ENCODE data around the gene ADAM11.

Gene ADAM11

DNA sequence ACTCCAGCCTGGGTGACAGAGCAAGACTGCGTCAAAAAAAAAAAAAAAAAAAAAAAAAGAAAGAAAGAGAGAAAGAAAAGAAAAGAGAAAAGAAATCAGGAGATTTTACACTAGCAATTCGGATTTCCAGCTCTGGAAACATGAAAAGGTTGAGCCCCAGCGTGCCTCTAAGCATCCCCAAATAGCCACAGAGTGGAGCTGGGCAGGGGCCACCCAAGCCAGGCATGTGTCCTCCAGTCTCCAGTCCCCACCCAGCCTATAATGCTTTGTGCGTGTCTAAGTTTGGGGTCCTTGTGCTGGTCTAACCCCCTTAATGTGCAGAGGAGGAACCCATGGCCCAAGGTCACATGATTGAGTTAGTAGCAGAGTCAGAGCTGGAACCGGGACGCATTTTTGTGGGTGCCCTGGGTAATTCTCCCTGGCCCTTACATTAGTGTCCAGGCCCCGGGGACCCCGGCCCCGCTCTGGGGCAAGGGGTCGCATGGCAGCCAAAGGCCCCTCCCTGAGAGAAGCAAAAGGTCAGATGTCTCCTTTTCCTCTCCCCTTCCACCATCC, 19.9 kb downstream of the ADAM11 start:
- H3K9ac ChIP-seq (ENCODE audit: low read length), result no peak overlapping the region
- no peak overlapping the region for H3K27ac ChIP-seq (ENCODE audit: low read length)
- H3K36me3 ChIP-seq (ENCODE audit: control insufficient read depth, low read depth, low read length), result no peaks in the 10 kb centered on the region
- peak overlapping the region; percentile 48 for H3K4me3 ChIP-seq (ENCODE audit: low read length)
- H3K9me3 ChIP-seq (ENCODE audit: control insufficient read depth, low read depth, low read length), result no peaks in the 10 kb centered on the region
- peaks cover 17% of the 10 kb centered on the region for H3K4me1 ChIP-seq (ENCODE audit: control insufficient read depth, low read depth, low read length)
- peaks cover 15% of the 10 kb centered on the region for H3K27me3 ChIP-seq (ENCODE audit: control insufficient read depth, insufficient read depth, low read length)

DNA sequence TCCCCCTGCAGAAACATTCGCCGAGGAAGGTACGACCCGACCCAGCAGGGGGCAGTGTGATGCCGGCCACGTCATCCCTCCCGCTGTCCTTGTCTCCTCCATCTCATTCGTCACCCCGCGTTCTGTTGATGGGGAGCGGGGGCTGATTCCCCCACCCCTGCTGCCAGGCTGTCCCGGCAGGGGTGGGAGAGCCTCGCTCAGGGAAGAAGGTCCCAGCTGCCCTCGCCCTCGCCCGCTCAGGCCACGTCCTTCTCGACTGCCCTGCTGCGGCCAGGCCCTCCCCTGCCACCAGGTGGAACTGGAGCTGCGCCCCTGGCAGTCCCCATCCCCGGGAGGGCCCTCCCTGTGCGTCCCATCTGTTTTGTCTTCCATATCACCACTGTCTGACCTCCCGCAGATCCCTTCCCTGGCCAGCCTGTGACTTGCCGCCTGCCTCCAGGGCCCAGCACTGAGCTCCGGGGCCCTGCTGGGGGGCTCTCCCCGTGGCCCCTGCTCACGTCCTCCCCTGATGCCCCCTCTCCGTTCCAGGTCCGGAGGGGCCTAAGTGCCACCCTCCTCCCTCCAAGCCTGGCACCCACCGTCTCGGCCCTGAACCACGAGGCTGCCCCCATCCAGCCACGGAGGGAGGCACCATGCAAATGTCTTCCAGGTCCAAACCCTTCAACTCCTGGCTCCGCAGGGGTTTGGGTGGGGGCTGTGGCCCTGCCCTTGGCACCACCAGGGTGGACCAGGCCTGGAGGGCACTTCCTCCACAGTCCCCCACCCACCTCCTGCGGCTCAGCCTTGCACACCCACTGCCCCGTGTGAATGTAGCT, 20.6 kb downstream of the ADAM11 start:
- Histone ChIP-seq H3K27ac (ENCODE audit: low read length) (no peak overlapping the region), H3K4me3 (ENCODE audit: low read length) (peak overlapping the region; percentile 48), H3K9ac (ENCODE audit: low read length) (no peak overlapping the region), H3K9me3 (ENCODE audit: control insufficient read depth, low read depth, low read length) (no peaks in the 10 kb centered on the region), H3K4me1 (ENCODE audit: control insufficient read depth, low read depth, low read length) (peaks cover 17% of the 10 kb centered on the region), H3K27me3 (ENCODE audit: control insufficient read depth, insufficient read depth, low read length) (peaks cover 15% of the 10 kb centered on the region), H3K36me3 (ENCODE audit: control insufficient read depth, low read depth, low read length) (no peaks in the 10 kb centered on the region)

DNA sequence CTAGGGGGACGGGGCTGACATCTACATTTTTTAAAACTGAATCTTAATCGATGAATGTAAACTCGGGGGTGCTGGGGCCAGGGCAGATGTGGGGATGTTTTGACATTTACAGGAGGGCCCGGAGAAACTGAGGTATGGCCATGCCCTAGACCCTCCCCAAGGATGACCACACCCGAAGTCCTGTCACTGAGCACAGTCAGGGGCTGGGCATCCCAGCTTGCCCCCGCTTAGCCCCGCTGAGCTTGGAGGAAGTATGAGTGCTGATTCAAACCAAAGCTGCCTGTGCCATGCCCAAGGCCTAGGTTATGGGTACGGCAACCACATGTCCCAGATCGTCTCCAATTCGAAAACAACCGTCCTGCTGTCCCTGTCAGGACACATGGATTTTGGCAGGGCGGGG, 21.4 kb downstream of the ADAM11 start:
- H3K36me3 ChIP-seq (ENCODE audit: control insufficient read depth, low read depth, low read length), result no peaks in the 10 kb centered on the region
- no peak overlapping the region for H3K27ac ChIP-seq (ENCODE audit: low read length)
- no peak overlapping the region for H3K4me3 ChIP-seq (ENCODE audit: low read length)
- no peak overlapping the region for H3K9ac ChIP-seq (ENCODE audit: low read length)
- peaks cover 17% of the 10 kb centered on the region for H3K4me1 ChIP-seq (ENCODE audit: control insufficient read depth, low read depth, low read length)
- H3K27me3 ChIP-seq (ENCODE audit: control insufficient read depth, insufficient read depth, low read length), result peaks cover 15% of the 10 kb centered on the region
- no peaks in the 10 kb centered on the region for H3K9me3 ChIP-seq (ENCODE audit: control insufficient read depth, low read depth, low read length)

DNA sequence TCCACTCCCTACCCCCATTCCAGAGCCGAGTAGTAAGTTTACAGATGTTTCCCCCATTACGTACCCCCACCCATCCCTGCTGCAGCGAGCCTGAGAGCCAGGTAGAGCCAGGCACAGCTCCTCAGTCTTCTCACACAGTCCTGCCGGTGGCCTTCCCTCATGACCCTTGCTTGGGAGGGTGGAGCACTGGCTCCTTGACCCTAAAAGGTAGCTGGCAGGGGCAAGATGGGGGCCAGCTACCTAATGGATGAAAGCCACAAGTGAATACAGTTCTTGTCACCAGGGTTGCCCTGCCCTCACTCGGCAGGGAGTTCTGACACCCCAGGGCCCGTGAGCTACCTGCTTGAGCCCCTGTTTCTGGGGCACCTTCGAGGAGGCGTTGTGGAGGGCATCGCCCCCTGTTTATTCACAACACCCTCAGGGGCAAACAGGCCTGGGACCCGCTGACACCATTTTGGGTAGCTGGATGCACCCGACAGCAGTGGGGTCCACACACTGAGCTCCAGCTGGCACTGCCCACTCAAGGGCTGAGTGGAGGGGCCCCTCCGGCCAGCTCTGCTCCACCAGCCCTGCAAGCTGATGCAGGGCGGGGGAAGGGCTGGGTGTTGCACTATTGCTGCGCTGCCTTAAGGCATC, 22.2 kb downstream of the ADAM11 start:
- no peak overlapping the region for H3K27ac ChIP-seq (ENCODE audit: low read length)

DNA sequence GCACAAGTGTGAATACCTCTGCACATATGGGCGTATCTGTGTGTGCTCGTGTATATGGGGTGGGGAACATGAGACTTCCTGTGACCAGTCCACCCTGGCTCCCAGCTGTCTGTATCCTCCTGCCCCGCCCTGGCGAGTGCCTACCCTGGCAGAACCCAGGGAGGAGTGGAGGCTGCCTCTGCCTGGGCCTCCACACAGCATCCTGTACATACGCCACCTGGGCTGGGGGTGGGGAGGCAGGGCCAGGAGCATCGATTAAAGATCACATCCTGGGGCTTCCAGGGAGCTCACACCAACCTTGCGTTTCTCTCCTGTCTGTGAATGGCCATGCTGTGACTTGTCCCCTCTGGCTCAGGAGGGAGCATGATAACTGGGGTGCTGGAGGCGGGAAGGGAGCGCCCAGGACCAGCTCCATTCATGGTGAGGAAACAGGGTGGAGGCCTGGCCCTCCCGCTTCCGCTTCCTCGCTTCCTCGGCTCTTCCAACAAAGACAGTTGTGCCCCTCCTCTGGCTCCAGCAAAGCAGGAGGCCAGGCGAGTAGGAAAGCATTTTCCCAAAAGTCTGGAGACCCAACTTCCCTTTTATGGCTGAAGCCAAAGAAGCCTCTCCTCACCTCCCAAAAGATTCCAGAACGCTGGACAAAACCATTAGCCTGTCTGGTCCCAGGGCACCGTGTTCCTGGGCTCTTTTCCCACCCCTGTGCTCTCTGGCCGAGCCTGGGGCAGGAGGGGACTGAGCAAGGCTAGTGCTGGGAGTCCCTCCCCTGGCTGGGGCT, 22.9 kb downstream of the ADAM11 start:
- no peak overlapping the region for H3K27ac ChIP-seq (ENCODE audit: low read length)
- H3K27me3 ChIP-seq (ENCODE audit: control insufficient read depth, insufficient read depth, low read length), result peaks cover 7% of the 10 kb centered on the region
- no peaks in the 10 kb centered on the region for H3K9me3 ChIP-seq (ENCODE audit: control insufficient read depth, low read depth, low read length)
- H3K4me1 ChIP-seq (ENCODE audit: control insufficient read depth, low read depth, low read length), result peaks cover 17% of the 10 kb centered on the region
- H3K36me3 ChIP-seq (ENCODE audit: control insufficient read depth, low read depth, low read length), result no peaks in the 10 kb centered on the region
- H3K4me3 ChIP-seq (ENCODE audit: low read length), result no peak overlapping the region
- H3K9ac ChIP-seq (ENCODE audit: low read length), result no peak overlapping the region

More for the DNA sequence above, 22.2 kb downstream of the ADAM11 start:
- peaks cover 15% of the 10 kb centered on the region for H3K27me3 ChIP-seq (ENCODE audit: control insufficient read depth, insufficient read depth, low read length)
- H3K9ac ChIP-seq (ENCODE audit: low read length), result no peak overlapping the region
- no peaks in the 10 kb centered on the region for H3K9me3 ChIP-seq (ENCODE audit: control insufficient read depth, low read depth, low read length)
- no peak overlapping the region for H3K4me3 ChIP-seq (ENCODE audit: low read length)
- peaks cover 17% of the 10 kb centered on the region for H3K4me1 ChIP-seq (ENCODE audit: control insufficient read depth, low read depth, low read length)
- H3K36me3 ChIP-seq (ENCODE audit: control insufficient read depth, low read depth, low read length), result no peaks in the 10 kb centered on the region

DNA sequence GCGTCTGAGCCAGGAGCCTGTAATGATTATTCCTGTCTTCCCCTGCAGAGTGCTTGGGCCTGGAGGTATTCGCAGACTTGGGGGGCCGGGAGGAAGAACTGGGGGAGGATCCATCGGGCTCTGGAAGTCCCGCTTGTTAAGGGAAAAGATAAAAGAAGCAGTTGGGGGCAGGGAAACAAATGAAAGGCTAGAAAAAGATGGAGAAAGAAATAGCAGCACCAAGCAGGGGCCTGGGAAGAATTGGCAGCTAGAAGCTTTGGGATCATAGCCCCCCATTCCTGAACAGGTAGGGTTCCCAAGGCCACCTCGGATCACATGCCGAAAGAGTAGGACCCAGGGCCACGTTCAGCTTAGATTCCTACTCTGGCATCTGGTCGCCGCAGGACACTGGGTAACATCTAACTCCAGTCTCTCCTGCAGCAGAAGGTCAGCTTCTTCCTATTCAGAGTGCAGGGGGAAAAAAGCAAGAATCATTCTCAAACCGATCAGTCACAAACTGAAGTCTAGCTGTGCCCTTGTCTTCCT, 23.6 kb downstream of the ADAM11 start:
- Histone ChIP-seq H3K27me3 (ENCODE audit: control insufficient read depth, insufficient read depth, low read length) (peaks cover under 1% of the 10 kb centered on the region), H3K9me3 (ENCODE audit: control insufficient read depth, low read depth, low read length) (no peaks in the 10 kb centered on the region), H3K9ac (ENCODE audit: low read length) (no peak overlapping the region), H3K27ac (ENCODE audit: low read length) (no peak overlapping the region), H3K4me1 (ENCODE audit: control insufficient read depth, low read depth, low read length) (peaks cover 17% of the 10 kb centered on the region), H3K4me3 (ENCODE audit: low read length) (no peak overlapping the region), H3K36me3 (ENCODE audit: control insufficient read depth, low read depth, low read length) (no peaks in the 10 kb centered on the region)

DNA sequence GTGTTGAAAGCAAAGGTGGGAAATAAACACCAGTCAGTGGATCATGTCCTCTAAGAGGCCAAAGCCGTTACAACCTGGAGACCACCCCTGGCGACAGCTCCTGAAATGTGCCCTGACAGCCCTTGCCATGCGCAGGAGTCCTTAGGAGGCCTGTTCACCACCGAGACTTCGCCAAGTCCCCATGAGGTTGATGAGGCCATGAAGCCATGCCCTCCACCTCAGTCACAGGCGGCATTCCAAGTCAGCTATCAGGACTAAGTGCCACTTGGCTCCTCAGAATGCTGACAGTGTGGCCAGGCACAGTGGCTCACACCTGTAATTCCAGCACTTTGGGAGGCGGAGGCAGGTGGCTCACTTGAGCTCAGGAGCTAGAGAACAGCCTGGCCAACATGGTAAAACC, 27.1 kb downstream of the ADAM11 start:
- H3K27ac ChIP-seq (ENCODE audit: low read length), result no peak overlapping the region
- peaks cover 17% of the 10 kb centered on the region for H3K4me1 ChIP-seq (ENCODE audit: control insufficient read depth, low read depth, low read length)
- no peaks in the 10 kb centered on the region for H3K36me3 ChIP-seq (ENCODE audit: control insufficient read depth, low read depth, low read length)
- no peaks in the 10 kb centered on the region for H3K27me3 ChIP-seq (ENCODE audit: control insufficient read depth, insufficient read depth, low read length)
- no peak overlapping the region for H3K4me3 ChIP-seq (ENCODE audit: low read length)
- no peaks in the 10 kb centered on the region for H3K9me3 ChIP-seq (ENCODE audit: control insufficient read depth, low read depth, low read length)
- H3K9ac ChIP-seq (ENCODE audit: low read length), result no peak overlapping the region

DNA sequence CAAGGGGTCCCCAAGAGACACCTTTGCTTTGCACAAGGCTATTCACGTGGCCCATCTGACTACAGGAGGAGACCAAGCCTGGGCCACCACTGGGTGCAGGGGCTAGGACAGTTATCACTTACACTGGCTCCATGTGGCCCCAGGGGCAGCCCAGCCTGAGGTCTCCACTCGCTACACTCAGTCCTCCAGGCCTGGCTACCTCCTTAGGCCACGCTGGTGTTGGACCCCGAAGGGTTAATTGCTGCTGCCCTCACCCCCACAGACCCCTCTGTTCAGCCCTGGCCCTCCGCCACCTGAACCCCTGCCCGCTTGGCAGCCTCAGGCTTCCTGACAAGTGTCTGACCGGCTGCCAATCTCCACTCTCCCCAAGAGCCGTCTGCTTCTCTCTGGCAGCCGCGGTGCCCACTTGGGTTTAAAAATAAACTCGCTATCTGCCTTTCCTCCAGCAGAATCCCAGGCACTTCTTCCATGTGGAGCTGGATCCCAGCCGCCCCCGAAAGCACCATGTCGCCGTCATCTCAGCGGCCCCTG, 27.8 kb downstream of the ADAM11 start:
- Histone ChIP-seq H3K9ac (ENCODE audit: low read length) (no peak overlapping the region), H3K27me3 (ENCODE audit: control insufficient read depth, insufficient read depth, low read length) (no peaks in the 10 kb centered on the region), H3K9me3 (ENCODE audit: control insufficient read depth, low read depth, low read length) (no peaks in the 10 kb centered on the region), H3K4me1 (ENCODE audit: control insufficient read depth, low read depth, low read length) (peaks cover 10% of the 10 kb centered on the region), H3K27ac (ENCODE audit: low read length) (no peak overlapping the region), H3K4me3 (ENCODE audit: low read length) (no peak overlapping the region), H3K36me3 (ENCODE audit: control insufficient read depth, low read depth, low read length) (no peaks in the 10 kb centered on the region)

DNA sequence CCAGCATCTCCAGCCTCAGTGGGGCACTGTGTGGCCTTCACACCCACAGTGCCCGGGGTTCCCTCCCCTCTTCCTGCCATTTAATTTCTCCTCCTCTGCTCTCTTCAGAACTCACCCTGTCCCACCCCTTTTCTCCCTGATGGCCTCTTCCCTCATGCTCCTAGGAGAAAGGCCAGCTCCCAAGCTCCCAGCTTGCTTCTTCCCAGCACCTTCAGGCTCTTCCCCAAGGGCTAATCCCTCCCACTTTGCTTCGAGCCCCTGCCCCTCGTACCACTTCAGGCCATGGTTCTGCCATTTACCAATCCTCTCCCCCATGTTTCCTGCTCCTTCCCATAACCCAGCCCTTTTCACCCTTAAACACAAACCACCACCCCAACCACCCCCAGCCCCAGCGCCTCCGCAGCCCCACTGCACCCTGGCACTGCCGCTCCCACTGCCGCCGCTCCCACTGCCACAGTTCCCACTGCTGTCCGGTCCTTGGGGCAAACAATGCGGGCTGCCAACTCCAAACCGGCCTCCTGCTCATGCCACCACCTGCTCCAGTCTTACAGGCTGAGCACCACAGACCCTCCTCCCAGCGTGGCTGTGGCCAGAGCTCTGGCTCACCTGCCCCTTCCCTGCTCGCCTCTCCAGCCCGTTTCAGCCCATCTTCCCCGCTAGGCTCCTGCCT, 28.6 kb downstream of the ADAM11 start:
- Histone ChIP-seq H3K36me3 (ENCODE audit: control insufficient read depth, low read depth, low read length) (no peaks in the 10 kb centered on the region), H3K9ac (ENCODE audit: low read length) (no peak overlapping the region), H3K4me3 (ENCODE audit: low read length) (no peak overlapping the region), H3K4me1 (ENCODE audit: control insufficient read depth, low read depth, low read length) (peaks cover 2% of the 10 kb centered on the region), H3K27ac (ENCODE audit: low read length) (no peak overlapping the region), H3K27me3 (ENCODE audit: control insufficient read depth, insufficient read depth, low read length) (no peaks in the 10 kb centered on the region), H3K9me3 (ENCODE audit: control insufficient read depth, low read depth, low read length) (no peaks in the 10 kb centered on the region)

DNA sequence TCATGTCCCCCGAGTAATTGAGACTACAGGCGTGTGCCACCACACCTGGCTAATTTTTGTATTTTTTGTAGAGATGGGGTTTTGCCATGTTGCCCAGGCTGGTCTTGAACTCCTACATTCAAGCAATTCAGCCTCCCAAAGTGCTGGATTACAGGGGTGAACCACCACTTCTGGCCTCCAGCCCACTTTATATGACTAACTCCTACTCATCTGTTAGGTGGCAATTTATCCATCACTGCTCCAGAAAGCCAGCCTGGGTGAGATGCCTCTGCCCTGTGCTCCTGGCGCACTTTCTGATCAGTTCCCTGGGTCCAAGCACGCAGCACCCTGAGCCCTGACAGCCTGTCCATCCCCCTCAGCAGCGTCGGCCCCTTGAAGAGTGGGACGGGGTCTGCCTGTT, 29.4 kb downstream of the ADAM11 start:
- no peaks in the 10 kb centered on the region for H3K27me3 ChIP-seq (ENCODE audit: control insufficient read depth, insufficient read depth, low read length)
- H3K27ac ChIP-seq (ENCODE audit: low read length), result no peak overlapping the region
- no peaks in the 10 kb centered on the region for H3K36me3 ChIP-seq (ENCODE audit: control insufficient read depth, low read depth, low read length)
- H3K4me3 ChIP-seq (ENCODE audit: low read length), result no peak overlapping the region
- H3K9ac ChIP-seq (ENCODE audit: low read length), result no peak overlapping the region
- H3K9me3 ChIP-seq (ENCODE audit: control insufficient read depth, low read depth, low read length), result no peaks in the 10 kb centered on the region
- no peaks in the 10 kb centered on the region for H3K4me1 ChIP-seq (ENCODE audit: control insufficient read depth, low read depth, low read length)

All from iPS-18a (cell line).